NCI-H774 (cell line): ENCODE results near the gene KDM4C.

Experiments used
- DNase-seq: peaks from one replicate; lab custom pipeline; 2025; lab: John Stamatoyannopoulos, UW

The KDM4C gene

DNA sequence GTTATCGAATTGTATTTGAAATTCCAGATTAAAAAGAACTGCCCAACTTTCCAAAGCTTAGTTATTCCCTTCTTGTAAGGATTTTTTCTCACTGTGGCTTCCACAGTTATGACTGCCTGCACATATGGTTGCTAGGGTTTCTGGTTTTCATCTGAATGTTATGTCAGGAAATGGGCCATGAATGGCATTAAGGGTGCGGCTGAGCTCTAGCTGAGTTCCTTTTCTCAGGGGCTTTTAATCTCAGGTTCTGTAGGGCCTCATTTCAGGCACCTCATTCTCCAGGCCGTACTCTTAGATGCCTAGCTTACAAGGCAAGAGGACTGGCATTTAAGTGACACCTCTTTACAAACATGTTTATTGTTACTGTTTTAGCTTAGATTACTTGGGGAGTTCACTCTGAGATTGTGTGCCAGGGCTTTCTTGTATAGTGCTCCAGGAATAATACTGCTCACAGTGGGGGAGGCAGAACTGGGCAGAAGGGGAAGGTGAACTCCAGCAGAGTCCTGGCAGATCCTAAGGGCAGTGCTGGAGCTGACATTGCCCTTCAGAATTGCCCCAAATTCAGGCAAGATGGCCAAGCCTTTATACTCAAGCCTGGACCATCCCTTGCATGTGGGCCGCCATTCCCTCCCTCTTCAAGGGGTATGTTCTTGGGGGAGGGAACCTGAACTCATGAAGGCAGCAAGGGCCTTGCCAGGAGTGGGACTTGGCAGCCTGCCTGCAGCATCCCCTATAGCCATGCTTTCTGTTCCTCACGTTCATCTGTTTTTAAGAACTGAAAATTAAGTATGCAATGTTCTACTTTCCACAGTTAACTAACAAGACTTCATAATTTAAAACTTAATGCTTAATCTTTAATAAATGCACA, 111.5 kb downstream of the KDM4C start:
- DNase-seq = no peak

DNA sequence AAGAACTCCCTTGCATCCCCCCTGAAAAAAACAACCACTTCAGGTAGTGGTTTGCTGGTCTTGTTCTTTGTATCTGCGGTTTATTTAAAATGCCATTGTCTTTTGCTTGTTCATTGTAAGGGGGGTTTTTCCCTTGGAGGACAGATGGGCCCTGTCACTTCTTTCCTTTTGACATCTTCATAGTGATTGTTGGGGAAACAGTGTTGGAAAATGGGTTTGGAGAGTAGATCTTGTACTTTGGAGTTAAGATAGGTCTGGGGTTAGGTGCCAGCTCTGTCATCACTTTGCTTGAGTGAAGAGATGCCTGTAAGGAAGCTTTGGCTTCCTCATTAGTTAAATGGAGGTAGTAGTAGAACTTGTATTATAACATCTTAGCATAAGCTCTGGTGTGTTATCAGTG, 112.4 kb downstream of the KDM4C start:
- no peak for DNase-seq

DNA sequence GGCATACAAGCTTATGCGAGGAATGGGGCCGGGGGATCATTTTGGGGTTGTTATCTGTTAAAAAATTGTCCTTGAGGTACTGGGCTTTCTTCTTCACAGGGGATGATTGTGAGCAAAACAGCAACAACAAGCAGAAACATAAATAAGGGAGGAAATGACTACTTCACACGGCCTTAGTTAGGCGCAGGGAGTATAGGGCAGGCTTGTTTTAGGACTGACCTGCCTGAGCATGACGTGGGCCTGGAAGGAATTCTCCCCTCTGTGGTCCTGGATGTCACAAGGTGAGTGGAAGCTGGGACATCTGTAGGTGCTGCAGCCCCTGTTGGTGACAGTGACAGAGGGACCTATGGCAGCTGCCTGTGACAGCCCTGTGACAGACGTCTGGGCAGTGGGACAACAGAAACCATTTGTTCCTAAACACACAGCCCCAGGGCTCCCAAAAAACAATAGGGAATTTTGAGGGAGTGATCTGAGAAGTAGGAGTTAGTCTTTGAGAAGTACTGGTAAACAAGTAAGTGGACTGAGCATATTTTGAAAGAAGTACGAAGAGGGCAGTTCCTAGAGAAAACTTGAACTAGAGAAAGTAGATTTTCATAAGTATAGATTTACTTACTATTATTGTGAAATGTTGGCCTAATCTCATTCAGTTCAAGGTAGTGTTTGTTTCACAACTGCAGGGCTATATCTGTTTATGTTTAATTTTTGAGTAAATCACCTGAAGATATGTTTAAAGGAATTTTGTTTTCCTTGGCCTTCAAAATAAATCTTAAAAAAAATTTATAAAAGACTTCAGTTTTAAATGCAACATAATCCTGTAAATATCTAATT, 113.1 kb downstream of the KDM4C start:
- DNase-seq = no peak

DNA sequence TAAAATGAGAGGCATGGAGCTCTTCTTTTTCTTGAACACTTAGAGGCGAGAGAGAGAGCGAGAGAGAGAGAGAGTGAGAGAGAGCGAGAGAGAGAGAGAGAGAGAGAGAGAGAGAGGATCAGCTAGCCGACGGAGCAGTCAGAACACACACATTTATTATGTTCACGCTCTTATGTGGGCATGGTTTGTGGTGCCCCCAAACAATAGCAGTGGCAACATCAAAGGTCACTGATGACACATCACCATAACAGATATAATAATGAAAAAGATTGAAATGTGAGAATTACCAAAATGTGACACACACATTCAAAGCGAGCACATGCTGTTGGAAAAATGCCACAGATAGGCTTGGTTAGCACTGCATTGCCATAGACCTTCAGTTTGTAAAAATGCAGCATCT, 116.1 kb downstream of the KDM4C start:
- no peak for DNase-seq

DNA sequence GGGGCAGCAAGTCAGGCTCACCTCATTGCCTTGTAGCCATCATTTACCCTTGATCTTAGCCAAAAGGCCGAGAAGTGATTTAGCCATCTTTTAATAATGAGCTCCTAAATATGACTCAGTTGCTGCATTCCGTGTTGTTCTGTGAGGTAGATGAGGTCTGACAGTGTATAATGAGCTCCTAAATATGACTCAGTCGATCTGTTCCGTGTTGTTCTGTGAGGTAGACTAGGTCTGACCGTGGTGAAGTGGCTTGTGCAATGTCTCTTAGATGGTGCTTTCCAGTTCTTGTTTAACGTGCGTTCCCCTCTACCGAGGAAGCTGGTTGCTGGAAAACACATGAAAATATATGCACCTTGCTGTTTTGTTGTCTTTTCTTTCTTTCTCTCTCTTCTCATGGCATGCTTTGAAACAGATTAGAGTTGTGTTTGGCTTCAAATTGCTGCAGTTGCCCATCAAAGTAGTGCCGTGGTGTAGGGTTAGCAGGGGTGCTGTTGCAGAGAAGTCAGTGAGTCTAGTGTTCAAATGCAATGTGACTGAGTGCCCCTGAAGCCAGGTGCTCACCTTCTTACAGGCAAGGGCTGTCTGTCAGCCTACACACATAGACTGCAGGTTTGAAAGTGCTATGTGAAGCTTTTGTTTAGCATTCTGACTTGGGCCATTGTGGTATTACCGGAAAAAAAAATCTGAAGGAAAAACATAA, 118.6 kb downstream of the KDM4C start:
- DNase-seq = no peak

DNA sequence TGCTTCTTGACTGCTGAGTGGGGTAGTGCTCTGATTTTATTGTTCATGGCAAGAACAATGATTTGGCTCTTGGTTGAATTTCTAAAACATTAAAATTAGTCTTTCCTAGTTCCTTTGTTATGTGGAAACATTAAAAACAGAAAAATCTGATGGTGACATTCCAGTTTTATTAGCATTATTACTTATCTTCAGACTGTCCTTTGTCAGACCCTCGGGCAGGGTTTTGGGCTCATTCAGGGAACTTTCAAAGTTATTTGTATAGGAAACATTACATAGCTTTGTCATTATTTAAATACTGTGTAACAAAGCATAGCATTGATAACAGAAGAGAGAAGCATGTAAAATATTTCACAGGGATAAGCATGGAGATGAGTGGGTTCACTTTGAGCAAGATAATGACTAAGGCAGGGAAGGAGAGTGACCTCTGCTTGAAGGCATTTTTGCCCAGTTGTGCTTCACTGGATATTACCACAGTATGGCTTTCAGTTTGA, 119.9 kb downstream of the KDM4C start:
- no peak for DNase-seq

DNA sequence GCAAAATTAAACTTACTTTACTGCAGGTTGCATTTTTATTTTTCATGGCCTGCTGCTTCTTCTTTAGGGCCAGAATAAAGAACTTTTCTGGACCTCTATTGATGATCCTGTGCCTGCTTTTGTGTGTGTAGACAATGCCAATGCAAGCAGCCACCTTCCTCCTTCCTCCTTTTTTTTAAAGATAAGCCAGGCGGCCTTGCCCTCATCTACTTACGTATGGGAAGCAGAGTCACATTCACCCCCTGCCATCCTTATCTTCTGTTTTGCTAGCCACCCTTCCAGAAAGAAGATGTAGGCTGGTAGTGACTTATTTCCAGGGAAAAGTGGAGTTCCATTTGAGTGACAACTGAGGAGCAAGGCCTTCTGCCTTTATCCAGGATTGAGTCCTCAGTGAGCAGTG, 122.9 kb downstream of the KDM4C start:
- no peak for DNase-seq

DNA sequence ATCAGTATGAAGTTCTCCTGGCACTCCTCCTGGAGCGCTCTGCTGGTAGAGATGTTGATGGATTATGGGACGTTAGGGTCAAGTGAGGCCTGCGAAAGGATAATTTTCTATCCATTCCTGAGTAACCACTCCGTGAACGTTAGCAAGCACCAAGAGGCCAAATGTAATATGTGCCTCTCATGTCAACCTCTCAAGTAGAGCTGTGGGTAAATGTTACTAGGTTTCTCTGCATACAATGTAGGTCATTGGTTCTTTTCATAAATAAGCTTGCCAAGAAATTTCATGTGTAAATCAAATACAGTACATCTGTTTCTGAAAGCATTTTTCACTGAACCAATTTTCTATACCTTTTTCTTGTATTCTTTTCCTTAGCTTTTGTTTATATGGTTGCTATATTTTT, 126.3 kb downstream of the KDM4C start:
- no peak for DNase-seq

DNA sequence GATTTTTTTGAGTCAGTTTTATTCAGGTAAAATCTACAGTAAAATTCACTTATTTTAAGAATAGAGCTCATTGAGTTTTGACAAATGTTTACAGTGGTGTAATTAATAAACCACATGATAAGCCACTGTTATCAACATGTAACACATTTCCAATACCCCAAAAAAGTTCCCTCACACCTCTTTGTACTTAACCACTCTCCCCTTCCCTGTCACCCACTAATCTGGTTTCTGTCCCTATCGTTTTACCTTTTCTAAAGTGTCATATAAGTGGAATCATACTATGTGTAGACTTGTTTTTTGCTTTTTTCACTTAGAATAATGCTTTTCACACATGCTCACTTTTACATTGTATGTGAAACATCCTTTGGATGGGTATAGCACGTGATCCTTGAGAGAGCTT, 127.2 kb downstream of the KDM4C start:
- no peak for DNase-seq

DNA sequence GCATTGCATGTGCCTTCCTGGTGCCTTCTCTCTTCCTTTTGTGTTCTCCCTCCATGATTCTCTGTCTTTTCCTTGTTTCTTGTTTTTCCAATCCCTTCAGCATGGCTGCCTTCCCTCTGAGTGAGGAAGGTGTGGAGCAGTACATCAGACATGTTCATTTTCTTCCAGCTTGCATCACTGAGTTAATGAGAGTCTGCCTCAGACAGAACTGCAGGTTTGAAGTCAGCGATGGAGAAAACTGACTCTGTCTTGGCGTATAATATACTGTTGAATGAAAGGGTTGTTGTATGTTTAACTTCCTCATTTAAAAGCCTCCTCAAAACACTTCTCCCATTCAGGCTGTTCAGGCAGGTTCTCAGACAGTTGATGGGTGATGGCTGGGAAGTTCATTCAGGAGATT, 129.3 kb downstream of the KDM4C start:
- no peak for DNase-seq

DNA sequence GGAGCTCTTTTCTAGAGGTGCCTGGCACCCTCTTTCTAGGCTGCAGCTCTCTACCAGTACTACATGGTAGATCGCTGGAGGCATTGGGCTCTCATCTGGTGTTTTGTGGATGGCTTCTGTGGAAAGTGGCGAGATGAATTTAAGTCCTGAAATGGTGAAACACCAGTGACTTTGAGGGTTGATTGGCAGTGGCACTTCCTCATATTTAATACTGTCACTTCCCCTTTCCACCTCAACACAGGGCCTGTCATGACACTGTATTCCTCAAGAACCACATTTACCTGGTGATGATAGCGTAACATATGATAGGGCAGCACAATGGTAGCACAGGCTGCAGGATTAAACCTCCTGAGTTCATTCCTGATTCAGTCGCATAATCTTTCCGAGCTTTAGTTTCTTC, 132.1 kb downstream of the KDM4C start:
- no peak for DNase-seq

DNA sequence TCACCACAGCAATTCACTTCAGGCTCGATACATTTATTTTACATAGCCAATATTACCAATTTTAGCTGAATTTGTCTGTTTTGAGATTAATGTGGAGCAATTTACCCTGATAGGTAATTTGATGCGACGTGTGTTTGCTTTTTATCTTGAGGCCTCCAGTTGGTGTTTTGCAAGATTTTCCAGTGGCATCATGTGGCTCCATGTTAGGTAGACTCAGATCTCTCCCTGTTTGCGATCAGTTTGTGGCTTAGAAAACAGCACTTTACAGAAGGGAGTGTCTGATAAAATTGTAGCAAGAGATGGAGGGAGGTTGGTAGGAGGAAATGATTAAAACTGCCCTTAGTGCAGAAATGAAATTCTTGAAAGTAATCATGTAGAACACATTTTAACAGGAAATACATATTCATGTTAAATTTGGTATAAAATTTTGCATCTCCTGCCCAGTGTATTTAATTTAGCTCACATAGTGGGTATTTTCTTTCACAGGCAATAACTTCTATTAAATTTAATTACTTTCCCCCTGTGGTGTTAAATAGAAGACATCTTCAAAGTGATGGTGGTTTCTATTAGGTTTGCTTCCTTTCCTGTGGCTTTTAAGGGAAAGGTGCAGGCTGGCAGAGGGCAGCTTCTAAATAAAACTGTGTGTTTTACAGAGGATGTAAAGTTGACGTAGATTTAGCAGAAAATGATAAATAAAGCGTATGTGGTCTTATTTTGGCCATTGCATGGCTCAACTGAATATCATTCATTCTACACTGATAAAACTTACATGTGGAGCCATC, 135.8 kb downstream of the KDM4C start:
- no peak for DNase-seq

DNA sequence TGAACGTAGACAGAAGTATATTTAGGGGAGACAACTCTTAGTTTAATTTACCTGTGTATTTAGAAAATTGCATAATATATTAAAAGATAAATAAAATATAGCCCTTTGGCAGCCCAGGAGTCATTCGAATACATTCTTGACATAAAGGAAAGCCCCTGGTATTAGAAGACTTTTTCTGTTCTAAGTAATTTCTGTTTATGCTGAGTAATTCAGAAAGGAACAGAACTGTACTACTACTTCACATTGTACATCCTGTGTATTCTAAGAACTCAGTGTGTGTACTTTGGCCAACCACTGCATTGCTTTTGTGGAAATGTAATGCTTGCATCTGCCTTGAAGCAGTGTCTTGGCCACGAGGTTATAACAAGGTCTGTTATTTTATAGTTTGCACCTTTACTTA, 136.4 kb downstream of the KDM4C start:
- DNase-seq = no peak

DNA sequence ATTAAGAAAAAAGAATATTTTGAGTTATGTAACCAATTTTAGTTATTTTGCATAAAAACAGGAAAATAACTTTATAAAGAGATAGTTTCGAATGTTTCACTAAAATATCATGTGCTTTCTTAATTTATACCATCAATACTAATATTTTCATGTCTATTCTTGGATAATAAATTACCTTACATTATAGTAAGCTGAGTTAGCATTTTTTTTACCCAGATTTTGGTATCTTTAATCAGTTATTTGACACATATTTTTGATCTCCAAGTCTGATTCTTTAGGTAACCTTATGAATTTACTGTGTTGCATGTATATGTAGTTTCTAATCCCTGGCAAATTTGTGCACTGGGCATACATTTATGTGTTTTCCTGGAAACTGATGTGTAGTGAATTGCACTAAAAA, 138.0 kb downstream of the KDM4C start:
- DNase-seq = no peak

DNA sequence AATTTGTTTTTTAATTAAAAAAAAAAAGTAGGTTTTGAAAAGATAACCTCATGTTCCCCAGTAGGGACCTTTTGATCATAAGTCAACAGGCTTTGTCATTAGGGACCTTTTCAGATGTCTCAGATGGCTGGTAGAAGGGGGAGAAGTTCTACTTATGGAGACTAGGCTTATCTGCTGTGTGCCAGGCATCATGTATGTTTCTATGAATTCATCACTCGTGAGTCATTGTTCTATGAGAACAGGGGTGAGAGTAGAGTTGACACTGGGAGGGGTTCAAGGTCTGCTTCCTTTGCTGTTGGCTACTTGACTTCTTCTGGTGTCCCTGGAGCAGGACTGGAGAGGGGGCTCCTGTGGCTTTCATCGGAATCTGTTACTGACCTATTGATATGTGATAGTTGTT, 138.8 kb downstream of the KDM4C start:
- DNase-seq = no peak

DNA sequence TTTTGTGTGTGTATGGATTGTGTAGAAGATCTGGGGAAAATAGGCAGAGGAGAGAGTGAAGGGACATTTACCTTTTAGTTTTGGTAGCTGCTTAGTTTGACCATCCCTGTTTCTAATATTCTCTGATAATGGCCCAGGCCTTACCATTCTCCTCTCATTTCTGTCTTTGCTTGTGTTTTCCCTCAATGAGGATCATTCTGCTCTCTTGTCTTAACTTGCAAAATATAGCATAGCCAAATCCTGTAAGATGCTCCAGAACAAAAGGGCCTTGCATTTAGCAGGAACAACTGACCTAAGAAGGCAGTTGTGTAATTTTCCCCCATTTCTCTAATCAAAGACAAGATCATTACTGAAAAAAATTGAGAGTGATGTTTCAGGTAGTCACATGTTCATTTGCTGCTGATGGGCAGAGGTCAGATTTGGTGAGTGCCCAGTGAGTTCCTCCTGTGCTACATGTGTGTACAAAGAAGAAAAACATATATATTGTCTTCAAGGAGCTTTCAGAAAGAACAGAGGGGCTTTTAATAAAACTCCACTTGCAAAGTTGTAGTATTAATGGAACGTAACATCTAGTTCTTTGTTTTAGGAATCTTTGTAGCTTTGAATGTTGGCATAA, 139.5 kb downstream of the KDM4C start:
- no peak for DNase-seq

DNA sequence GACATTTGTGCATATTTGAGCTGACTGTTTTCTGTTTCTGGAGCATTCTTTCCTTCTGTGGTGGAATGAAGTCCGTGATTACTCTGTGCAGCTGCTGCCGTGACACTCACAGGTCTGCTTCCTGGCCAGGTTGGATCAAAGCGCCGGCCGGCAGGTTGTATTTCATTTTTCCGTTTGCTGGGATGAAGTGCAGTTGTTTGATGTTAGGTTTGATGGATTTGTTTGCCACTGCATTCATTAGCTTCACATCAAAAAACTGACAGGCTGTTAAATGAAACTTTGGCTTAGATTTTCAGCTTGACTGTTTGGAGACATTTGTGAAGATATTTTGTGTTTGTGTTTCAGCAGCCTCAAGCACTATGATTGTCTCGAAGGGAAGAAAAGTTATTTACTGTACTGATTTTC, 140.1 kb downstream of the KDM4C start:
- DNase-seq = no peak

DNA sequence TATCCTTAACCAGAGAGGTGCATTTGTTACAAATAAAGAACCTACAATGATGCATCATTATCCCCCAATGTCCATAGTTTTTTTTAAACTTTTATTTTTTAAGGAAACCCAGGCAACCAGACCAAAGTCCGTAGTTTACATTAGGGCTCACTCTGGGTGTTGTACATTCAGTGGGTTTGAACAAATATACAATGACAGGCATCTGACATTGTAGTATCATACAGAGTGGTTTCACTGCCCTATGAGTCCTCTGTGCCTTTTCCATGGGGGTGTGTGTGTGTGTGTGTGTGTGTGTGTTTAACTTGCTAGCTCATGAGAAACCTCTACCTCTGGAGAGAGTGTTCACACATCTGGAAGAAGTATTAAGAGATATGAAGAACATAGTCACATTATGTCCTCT, 141.5 kb downstream of the KDM4C start:
- no peak for DNase-seq

DNA sequence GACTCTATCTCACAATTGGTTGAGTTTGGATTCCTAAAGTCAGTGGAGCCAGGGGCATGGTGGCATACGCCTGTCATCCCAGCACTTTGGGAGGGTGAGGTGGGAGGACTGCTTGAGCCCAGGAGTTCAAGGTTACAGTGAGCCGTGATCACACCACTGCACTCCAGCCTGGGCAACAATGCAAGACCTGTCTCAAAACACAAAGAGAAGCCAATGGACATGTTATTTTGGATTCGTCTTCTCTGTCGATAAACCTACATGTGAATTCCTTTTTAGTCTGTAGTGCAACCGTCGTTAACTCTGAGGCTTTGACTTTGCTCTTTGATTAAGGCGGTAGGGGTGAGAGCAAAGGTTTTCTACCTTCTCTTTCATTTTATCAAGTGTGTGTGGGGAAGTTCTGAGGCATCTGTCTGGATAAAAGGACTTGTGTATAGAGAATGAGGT, 142.7 kb downstream of the KDM4C start:
- DNase-seq = no peak

DNA sequence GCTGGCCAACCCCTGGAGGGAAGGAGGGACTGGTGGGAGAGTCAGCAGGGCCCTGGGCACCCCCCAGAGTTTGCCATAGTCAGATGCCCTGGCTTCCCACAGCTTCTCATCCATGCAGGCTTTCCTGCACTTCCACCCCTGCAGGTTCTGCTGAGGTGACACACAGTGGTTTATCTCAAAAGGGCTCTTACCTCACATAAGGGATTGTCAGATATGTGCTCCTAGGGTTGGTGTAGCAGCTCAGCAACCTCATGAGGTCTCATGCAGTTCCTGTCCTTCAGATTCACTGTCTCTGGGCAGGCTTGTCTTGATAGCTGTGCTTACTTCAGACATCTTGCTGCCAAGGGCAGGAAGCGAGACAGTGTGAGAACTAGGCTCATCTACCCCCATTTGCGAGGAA, 143.4 kb downstream of the KDM4C start:
- DNase-seq = no peak

DNA sequence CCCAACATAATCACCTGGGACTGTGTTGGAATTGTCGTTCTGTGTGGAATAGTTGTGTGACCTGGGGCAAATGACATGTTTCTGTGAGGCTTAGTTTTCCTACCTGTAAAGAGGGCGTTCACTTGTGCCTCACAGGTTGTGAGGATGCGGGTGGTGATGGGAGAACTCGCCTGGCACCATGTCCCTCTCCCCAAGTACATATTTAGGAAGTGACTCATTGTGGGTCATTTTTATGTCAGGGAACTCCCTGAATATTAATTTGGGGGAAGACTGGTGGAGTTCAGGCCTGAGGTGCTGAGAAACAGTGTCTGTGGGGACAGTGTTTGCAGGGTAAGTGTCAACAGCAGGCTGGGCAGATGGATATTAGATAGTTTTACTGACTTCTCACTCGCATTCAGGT, 144.7 kb downstream of the KDM4C start:
- no peak for DNase-seq
